HG02885 (cell line): ENCODE data around the gene PSMG4.
"Not testable (repeated sequence)": the region's sequence is repeated elsewhere in the genome, so short reads cannot be mapped to it uniquely, and the experiment has no call there.

Source experiments
- ATAC-seq: cut with Tn5 transposase; IDR thresholded peaks from one replicate; pipeline ENCODE4 v1.9.1; 2021; ENCODE audit warnings: mild to moderate bottlenecking; ENCODE audit not compliant: unreplicated experiment, poor library complexity

Gene PSMG4

GRCh38 chr6:3230256-3230882 lies 28.4 kb upstream of the PSMG4 start:
- no peak for ATAC-seq

GRCh38 chr6:3230900-3231246 lies 27.9 kb upstream of the PSMG4 start:
- no peak for ATAC-seq

GRCh38 chr6:3231247-3232016 lies 27.3 kb upstream of the PSMG4 start:
- no peak for ATAC-seq

DNA sequence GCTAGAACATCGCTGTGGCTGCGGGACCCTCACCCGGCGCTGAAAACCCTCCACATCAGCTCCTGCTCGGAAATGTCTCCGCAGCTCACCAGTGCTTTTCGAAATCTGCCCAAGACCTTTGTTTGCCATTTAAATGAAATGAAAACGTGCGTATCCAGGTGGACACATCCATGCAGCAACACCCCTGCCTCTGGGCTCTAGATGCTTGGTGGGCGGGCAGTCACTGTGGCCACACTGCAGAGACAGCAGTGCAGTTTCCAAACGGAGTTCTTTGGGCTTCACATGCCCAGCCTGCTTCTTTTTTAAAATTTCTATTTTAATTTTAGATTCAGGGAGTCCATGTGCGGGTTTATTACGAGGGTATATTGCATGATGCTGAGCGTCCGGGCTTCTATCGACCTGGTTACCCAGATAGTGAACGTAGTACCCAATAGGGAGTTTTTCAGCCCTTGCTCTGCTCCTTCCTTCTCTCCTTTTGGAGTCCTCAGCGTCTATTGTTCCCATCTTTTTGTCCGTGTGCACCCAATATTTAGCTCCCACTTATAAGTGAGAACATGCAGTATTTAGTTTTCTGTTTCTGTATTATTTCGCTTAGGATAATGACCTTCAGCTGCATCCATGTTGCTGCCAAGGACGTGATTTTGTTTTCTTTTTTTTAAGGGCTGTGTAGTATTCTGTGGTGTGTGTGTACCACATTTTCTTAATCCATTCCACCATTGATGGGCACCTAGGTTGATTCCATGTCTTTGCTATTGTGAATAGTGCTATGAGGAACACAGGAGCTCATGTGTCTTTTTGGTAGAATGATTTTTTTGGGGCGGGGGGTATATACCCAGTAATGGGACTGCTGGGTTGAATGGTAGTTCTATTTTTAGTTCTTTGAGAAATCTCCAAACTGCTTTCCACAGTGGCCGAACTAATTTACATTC lies 26.5 kb upstream of the PSMG4 start:
- ATAC-seq, result no peak

GRCh38 chr6:3233321-3233720 lies 25.4 kb upstream of the PSMG4 start:
- ATAC-seq, result no peak

GRCh38 chr6:3233904-3234303 lies 24.8 kb upstream of the PSMG4 start:
- no peak for ATAC-seq

DNA sequence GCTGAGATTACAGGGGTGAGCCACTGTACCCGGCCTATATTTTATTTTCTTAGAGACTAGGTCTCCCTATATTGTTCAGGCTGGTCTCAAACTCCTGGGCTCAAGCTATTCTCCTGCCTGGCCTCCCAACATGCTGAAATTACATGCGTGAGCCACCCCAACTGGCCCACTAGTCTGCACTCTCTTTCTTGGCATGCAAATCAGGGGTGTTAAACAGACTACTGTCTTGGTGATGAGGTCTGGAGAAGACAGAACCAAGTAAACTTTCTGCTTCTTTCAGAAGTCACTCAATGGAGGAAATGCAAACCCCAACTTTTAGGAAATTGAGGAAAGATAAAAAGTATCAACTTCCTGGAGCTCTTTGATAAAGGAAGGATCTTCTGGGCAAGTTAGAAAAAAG lies 23.3 kb upstream of the PSMG4 start:
- ATAC-seq, result peak; percentile 47

- ATAC-seq, result no peak
These were observed 22.7 kb upstream of the PSMG4 start for GRCh38 chr6:3236005-3236404.

DNA sequence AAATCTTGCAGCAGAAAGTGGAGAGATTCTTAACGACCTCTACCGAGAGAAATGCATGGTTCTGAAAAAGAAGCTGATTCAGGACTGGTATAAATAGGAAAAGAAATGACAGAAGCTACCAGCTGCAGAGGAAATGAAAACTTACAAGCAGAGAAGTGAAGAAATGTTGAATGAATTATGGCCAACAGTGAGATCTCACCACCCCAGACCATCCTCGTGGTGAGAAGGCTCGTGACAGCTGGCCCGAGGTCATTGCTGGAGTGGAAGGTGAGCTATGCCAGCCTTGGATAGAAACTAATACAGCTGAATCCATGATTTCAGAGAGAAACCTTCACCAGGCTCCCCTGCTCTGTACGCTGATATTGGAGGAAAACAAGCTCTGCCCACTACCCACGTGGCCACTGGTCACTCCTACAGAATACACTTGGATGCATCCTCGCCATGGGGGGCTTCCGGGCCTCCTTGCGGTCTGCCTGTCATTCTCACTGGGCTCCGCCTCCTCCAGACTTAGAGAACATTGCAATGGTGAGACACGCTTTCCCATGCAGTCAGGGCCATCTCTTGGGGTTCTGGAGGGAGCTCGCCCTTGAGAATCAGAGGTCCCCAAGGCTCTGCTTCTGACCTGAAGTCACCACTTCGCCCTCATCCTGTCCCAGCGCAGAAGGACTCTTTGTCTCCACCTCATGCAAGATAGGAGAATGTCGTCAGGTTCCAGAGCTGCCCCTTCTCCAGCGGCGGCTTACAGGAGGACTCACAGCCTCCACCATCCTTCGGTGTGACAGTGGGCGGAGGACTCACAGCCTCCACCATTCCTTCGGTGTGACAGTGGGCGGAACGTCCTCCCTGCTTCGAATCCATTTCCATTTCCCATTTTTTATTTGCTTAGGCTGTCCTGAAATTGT lies 20.7 kb upstream of the PSMG4 start:
- no peak for ATAC-seq

DNA sequence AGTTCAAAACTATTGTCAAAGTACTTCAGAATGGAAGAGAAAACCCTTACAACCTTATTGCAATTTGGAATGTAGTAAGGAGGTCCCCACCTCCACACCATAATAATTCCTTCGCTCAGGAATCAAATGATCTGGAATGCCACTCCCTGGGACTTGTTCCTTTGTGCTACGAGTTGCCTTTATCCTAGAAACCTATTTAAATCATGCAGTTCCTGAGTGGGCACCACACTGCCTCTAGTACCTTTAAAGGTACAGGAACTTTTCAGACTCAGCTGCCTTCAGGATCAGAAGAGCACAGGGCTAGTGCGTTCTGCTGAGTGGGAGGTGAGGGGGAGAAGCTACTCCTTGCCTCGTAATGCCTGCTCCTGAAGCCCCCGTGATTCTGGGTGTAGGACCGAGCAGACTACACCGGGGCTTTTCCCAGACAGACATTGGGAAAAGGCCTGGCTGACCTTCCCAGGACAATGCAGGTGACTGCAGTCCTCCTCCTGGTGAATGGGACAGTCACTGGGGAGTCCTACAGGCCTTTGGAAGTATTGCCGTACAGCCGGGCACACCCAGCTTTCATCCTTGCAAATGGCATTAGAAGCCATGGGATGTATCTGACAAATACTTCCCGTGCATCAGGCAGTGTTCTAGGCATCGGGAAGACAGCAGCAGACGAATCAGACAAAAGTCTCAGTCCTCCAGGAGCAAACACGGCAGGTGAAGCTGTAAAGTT lies 19.5 kb upstream of the PSMG4 start:
- ATAC-seq, result no peak

DNA sequence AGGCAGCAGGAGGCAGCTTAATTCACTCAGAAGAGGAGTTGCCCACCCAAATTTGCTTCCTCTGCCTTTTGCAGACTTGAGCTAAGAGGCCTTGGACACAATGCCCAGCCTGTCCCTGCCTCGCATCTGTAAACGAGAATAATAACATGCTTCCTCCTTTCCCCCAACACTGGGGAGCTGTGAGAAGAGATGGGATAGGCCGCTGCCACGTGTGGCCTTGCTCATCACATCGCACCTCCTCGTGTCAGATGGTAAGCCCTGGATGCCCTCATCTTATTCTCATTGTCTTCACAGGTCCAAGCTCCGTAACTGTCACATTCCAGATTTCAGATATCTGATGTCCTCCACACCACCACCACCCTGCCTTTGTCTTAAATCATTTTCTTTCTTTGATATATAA lies 18.2 kb upstream of the PSMG4 start:
- no peak for ATAC-seq

- not testable (repeated sequence) for ATAC-seq
These were observed 17.0 kb upstream of the PSMG4 start for GRCh38 chr6:3241745-3242144.

DNA sequence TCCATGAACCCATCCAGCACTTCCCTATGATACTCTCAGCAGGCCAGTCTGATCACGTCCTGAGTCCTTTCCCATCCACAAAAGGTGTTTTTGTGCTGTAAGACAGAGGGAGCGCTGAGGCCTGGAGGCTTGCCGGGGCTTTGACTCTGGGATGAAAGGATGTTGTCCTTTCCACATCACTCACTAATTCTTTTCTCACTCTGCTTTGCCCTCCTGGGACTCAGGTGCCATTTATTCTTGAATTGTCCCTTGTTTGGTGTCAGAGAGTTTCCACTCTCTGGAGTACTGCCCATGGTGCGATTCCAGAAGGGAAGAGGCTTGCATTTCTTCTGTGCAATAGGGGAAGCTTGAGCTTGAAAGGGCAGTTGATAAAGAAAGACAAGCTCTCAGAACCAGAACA lies 16.0 kb upstream of the PSMG4 start:
- ATAC-seq, result no peak

DNA sequence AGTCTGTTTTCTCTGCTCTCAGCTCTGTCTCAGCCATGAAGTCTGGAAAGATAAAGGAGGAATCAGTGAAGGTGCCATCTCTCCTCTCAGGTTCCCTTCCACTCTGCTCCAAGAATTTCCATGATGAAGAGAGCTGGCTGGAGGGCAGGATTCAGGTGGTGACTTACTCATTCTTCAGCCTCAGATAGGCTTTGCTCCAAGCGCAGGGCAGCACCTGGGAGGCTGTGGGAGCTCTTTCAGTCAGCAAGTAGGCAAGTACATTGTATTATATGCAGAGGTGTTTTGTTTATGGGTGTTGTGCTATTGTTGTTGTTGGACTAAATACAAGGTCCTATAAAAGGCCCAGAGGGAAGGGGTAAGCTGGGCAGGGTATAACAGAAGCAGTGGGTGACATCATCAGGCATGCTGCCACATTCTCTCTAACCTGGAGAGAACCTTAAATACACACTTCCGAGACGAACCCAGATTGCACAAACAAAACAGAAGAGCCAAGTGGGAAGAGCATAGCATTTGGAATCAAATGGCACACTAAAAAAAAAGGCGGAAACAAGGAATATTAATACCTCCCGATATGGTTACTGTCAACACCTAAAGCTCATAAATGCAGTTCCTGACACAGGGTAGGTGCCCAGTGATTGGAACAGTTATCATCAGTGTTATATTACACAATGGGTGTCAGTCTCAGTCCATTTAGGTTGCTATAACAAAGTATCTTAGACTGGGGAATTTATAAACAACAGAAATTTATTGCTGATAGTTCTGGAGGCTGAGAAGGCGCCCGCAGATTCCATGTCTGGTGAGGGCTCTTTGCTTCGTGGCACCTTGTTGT lies 14.5 kb upstream of the PSMG4 start:
- ATAC-seq, result no peak

- ATAC-seq, result not testable (repeated sequence)
These were observed 13.9 kb upstream of the PSMG4 start for GRCh38 chr6:3244832-3245161.

DNA sequence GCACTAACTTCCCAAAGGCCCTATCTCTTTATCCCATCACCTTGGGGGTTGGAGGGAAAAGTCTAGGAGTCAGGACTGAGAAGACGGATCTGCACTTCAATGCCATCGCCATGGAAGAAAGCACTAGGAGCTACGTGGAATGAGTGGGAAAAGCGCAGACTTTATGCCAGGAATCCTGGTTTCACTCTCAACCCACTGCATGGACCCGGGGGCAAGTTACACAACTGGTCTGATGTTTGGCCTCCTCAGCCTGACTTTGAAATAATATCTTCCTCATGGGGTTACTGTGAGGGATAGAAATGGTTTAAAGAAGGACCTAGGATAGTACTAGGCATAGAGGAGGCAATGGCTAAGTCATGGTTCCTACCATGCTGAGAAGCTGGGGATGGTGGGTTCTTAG lies 13.5 kb upstream of the PSMG4 start:
- no peak for ATAC-seq

DNA sequence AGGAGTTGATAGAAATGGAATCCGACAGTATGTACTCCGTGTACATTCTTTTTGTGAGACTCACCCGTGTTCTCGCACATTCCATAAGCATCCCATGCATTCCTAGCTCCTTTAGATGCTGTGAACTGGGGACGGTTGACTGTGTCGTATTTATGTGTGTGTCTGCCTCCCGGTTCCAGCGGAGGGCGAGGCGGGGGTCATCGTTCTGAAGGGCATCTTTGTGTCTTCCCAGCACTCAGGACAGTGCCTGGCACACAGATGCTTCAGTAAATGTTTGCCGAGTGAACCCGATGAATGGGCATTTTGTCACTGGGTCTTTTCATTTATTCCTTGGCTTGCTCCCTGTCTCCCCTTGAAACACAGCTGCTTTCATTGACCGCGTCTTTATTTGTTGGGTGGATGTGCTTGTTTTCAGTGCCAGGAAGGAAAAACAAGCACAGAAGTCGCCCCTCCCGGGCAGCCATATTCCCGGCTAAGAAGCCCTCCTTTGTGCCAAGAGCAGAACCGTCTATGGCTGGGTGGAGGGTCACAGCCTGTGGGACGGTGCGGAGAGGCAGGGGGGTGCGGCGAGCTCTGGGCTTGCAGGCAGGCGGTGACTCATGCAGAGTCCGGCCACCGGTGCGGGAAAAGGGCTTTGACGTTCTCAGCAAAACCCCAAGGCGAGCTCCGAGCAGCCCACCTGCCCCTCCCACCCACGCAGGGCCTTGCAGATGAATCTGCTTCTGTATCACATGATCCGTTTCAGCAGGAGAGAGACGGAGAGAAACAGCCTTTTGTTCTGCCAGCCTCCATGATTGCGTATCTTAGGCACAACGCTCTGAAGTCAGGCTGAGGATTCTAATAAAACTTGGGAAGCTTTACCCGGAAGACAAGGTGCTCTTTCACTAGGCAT lies 11.2 kb upstream of the PSMG4 start:
- ATAC-seq, result no peak

DNA sequence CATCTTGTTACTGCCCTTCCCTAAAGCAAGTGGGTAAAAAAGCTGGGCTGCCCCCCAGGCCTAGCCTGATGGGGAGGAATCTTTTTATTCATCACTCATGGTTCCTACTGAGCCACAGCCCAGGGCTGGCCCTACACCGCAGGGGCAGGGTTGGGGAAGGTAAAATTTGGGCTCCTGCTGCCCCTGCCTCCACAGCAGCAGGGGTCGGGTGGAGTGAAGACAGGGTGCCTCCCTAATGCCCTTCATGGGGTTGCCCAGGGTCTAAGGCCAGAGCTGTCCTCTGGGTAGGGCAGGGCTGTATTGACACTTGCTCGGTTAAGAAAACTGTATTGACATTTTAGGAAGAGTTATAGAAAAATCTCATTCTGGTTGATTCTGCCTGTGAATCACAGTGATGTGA lies 8.9 kb upstream of the PSMG4 start:
- no peak for ATAC-seq
